HG02588 (cell line): ENCODE results near the gene ARFGEF2.
"Not testable (repeated sequence)": the region's sequence is repeated elsewhere in the genome, so short reads cannot be mapped to it uniquely, and the experiment has no call there.

Experiments used
- ATAC-seq: cut with Tn5 transposase; IDR thresholded peaks from one replicate; pipeline ENCODE4 v1.9.1; 2021; ENCODE audit warnings: mild to moderate bottlenecking, moderate library complexity; ENCODE audit not compliant: unreplicated experiment

The ARFGEF2 gene

GRCh38 chr20:48926821-48927220, 5.3 kb downstream of the ARFGEF2 start:
- no peak for ATAC-seq

DNA sequence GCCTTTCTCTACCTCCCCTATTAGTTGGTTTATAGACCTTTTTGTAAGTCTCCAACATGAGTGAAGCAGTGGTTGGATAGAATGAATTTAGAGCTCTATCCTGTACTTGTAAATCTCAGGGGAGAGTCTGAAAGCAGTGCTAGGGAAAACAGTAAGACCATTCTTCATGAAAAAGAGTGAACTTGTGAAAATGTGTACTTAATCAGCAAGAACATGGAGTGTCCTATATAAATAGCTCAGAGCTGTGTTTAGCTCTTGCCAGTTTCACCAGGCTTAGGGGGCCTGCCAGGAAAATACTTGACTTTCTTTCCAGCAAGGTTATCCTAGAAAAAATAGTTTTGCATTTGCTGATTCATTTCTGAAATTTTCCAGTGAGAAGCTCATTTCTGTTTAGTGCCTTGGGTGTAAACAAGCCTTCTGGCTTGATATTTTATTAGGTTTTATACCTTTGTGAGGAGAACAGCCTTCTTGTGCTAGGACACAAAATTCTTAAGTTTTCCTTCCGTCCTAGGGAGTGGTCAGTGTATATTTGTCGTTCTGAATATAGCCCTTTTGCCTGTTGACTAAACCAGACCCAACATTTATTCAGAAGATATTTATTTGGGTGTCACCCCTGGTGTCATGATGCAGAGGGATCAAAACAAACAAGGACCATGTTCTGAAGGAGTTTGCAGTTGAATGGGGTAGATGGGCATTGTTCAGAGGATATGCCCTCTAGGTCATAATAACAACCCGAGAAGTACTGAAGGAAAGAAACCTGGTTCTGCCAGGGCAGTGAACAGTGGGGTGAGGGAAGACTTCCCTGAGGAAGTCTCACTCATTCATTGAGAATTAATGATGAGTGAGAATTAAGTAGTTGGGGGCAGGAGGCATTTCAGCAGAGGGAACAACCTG, 7.6 kb downstream of the ARFGEF2 start:
- ATAC-seq = no peak

GRCh38 chr20:48930035-48930434, 8.5 kb downstream of the ARFGEF2 start:
- no peak for ATAC-seq

DNA sequence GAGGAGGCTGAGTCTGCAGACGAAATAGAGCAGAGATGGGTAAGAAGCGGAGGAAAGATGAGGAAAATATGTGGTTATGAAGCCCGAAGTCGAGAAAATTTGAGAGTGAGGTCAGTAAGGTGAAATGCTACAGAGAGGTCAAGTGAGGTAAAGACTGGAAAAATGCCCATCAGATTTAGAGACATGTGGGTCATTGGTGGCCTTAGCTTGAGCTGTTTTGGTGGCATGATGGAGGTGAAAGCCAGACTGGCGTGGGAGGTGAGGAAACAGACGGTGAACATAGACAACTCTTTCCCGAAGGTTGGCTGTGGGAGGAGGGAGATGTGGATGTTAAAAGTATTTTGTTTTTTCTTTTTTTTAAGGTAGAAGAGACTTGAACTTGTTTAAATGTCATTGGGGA, 9.4 kb downstream of the ARFGEF2 start:
- ATAC-seq = no peak

DNA sequence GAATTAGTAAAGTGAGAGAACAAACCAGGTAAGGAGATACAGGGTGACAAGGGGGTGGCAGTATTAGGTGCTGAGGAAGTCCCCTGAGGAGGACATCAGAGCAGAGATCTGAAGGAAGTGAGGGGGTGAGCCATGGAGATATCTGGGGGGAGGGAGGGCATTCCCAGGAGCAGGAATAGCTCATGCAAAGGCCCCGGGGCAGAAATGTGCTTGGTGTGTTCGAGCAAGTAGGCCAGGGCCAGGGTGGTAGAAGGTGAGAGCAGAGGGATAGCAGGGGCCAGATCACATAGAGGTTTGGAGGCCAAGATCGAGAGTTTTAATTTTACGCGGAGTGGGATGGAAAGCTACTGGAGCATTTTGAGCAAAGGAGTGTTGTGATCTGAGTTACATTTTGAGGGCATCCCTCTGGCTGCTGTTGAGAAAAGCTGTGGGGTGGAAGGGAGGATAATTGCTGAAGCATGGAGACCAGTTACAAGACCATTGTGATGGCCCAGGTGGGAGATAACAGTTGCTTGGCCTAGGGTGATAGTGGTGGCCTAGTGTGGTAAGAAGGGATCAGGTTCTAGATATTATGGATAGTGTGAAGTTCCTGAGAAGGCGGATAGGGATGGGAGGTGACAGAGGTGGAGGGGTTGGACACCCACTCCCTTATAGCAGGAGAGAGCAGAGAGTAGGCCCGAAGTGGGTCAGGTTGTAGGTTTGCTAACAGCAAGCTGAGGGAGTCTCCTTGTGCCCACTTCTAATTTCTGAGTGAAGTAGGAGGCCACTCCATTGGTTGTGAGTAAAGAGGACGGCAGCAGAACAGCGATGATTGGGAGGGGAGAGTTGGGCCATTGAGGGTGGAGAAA, 10.2 kb downstream of the ARFGEF2 start:
- ATAC-seq = no peak

DNA sequence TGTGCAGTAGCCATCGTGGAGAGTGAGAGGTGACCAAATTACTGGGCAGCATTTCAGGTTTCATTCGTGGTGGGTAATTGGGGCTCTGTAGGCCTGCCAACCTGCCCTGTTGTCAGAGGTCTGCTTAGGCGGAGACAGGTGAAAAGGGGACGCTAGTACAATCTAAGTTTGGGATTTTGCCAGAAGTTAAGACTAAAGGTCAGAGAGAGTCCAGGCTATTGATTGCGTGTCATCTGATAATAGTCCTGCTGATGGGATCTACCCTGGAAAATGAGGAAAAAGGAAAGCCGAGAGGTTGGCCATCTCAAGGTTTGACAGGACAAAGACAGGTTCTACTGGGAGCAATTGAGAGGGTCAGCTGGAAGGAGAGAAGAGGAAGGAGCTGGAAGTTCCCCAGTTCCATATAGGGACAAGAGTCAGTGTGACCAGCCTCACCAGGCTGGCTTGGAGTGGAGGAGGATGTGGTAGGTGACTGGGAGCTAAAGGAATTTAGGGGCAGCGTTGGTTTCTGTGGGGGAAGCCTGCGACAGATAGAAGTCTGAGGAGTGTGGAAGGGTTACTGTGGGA, 10.9 kb downstream of the ARFGEF2 start:
- ATAC-seq = no peak

GRCh38 chr20:48933017-48933766, 11.7 kb downstream of the ARFGEF2 start:
- no peak for ATAC-seq

DNA sequence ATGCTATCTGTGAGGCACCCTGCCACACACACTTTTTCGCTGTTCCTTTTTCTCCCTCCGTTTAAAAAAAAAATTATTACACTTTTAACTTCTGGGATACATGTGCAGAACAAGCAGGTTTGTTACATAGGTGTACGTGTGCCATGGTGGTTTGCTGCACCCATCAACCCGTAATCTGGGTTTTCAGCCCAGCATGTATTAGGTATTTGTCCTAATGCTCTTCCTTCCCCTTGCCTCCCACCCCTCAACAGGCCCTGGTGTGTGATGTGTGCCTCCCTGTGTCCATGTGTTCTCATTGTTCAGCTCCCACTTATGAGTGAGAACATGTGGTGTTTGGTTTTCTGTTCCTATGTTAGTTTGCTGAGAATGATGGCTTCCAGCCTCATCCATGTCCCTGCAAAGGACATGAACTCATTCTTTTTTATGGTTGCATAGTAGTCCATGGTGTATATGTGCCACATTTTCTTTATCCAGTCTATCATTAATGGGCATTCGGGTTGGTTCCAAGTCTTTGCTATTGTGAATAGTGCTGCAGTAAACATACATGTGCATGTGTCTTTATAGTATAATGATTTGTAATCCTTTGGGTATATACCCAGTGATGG, 12.9 kb downstream of the ARFGEF2 start:
- ATAC-seq = not testable (repeated sequence)

GRCh38 chr20:48934966-48935365, 13.5 kb downstream of the ARFGEF2 start:
- not testable (repeated sequence) for ATAC-seq

DNA sequence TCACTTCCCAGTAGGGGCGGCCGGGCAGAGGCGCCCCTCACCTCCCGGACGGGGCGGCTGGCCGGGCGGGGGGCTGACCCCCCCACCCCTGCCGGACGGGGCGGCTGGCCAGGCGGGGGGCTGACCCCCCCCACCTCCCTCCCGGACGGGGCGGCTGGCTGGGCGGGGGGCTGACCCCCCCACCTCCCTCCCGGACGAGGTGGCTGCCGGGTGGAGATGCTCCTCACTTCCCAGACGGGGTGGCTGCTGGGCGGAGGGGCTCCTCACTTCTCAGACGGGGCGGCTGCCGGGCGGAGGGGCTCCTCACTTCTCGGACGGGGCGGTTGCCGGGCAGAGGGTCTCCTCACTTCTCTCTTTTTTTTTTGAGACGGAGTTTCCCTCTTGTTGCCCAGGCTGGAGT, 14.7 kb downstream of the ARFGEF2 start:
- ATAC-seq = not testable (repeated sequence)

DNA sequence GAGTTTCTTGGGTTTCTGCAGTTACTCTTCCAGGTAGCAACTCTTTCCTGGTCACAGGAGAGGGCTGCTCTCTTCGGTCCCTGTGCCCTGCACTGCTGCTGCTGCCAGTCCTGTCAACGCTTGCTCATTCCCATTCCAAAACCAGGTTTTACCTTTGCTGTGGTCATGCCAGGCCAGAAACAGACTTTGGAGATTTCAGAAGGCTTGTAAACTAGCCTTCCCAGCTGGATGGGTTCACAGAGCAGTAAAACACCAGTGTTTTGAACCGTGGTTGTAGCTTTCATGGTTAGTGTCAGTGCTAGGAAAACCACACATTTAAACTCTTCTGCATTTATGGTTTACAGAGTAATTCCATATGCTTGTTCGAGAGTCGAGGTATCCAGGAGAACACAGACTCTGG, 16.2 kb downstream of the ARFGEF2 start:
- no peak for ATAC-seq

DNA sequence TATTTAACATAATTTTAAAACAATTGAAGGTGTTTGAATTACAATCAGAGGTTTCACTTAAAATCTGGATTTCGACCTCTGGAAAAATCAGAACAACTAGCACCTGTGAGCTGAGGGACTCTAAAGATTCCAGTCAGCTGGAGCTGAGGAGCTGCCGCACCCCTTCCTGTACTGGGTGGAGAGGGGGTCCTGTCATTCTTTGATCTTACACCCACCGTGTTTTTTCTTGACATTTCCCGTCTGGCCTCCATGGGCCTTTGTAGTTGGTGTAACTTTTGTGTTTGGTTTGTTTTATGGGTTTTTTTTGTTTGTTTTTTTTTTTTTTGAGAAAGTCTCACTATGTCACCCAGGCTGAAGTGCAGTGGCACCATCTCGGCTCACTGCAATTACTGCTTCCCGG, 17.2 kb downstream of the ARFGEF2 start:
- no peak for ATAC-seq

DNA sequence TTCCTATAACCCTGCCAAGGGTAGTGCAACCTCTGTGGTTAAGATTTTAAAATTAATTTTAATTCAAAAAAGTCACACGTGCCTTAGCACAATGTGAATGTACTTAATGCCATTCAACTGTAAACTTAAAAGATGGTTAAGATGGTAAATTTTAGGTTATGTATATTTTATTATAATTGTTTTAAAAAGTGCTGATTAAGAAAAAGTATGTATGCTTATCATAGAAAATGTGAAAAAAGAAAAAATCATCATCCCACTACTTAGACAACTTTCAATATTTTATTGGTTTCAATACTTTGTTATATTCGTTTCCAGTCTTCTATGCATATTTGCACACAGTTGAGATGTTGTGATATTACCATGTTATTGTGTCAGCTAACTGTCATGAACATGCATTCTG, 18.7 kb downstream of the ARFGEF2 start:
- no peak for ATAC-seq

- no peak for ATAC-seq
Observed at GRCh38 chr20:48941467-48941866, 20.0 kb downstream of the ARFGEF2 start.

- ATAC-seq = no peak
Observed at GRCh38 chr20:48942730-48943129, 21.2 kb downstream of the ARFGEF2 start.

DNA sequence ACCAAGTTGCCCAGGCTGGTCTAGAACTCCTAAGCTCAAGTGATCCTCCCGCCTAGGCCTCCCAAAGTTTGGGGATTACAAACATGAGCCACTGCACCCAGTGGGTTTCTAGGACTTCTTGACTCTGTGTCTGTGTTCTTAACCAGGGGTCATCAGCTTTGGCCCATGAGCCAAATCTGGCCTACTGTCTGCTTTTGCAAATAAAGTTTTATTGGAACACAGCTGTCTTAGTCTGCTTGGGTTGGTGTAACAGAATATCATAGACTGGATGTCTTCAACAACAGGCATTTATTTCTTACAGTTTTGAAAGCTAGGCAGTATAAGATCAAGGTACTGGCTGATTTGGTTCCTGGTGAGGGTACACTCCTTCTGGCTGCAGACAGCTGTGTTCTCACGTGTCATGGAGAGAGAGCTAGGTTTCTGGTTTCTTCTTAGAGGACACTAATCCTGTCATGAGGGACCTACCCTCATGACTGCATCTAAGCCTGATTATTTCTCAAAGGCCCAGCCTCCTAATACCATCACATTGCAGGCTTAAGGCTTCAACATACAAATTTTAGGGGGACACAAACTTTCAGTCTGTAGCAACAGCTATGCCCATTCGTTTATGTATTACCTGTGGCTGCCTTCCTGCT, 23.3 kb downstream of the ARFGEF2 start:
- no peak for ATAC-seq

GRCh38 chr20:48945840-48946514, 24.5 kb downstream of the ARFGEF2 start:
- ATAC-seq = no peak

DNA sequence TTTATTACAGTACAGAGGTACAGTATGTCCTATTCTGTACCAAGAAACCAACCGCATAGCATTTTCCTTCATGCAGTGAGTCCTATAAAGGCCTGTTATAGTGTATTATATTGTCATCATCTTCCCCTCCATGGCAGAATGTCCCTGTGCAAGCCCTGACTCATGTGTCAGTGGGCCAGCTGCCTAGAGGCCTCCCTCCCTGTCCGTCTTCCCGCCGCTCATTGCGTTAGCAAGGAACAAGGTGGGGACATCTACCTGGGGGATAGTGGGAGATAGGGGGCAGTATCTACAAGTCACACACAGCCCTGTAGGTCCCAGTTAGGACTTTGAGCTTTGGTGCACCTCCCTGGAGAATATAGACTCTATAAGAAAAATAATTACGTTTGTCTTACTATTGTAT, 27.1 kb downstream of the ARFGEF2 start:
- no peak for ATAC-seq
